Brain pericyte (primary cell): Measurements from ENCODE around the gene ZBTB8A.
A peak's percentile ranks its signal among the peaks of the same experiment; 100 is the strongest.
"Not testable (repeated sequence)": the region's sequence is repeated elsewhere in the genome, so short reads cannot be mapped to it uniquely, and the experiment has no call there.

Experiments
- DNase-seq: peaks from one replicate; pipeline ENCODE4 v3.0.0-alpha.2; 2012; ENCODE audit warnings: low read depth, low spot score

The ZBTB8A gene

GRCh38 chr1:32538887-32539583 lies at the start of gene ZBTB8A:
ZBTB8A (plus strand) TSS chr1:32539427; CDS start chr1:32592932, 53,505 bp downstream.
- peak; percentile 18 for DNase-seq

- no peak for DNase-seq
Measured at GRCh38 chr1:32489774-32490454, 49.3 kb upstream of the ZBTB8A start.

GRCh38 chr1:32491386-32491785 lies 47.8 kb upstream of the ZBTB8A start:
- no peak for DNase-seq

GRCh38 chr1:32494196-32494595 lies 45.0 kb upstream of the ZBTB8A start:
- no peak for DNase-seq

GRCh38 chr1:32494711-32495337 lies 44.4 kb upstream of the ZBTB8A start:
- DNase-seq: no peak

GRCh38 chr1:32496127-32496526 lies 43.1 kb upstream of the ZBTB8A start:
- no peak for DNase-seq

- no peak for DNase-seq
Measured at GRCh38 chr1:32498751-32499150, 40.5 kb upstream of the ZBTB8A start.

- DNase-seq: no peak
Measured at GRCh38 chr1:32500387-32501209, 38.6 kb upstream of the ZBTB8A start.

GRCh38 chr1:32501865-32502264 lies 37.4 kb upstream of the ZBTB8A start:
- no peak for DNase-seq

GRCh38 chr1:32503153-32503552 lies 36.1 kb upstream of the ZBTB8A start:
- DNase-seq: no peak

- no peak for DNase-seq
Measured at GRCh38 chr1:32507021-32507420, 32.2 kb upstream of the ZBTB8A start.

- no peak for DNase-seq
Measured at GRCh38 chr1:32508761-32509160, 30.5 kb upstream of the ZBTB8A start.

GRCh38 chr1:32509939-32510338 lies 29.3 kb upstream of the ZBTB8A start:
- DNase-seq: no peak

GRCh38 chr1:32516402-32516801 lies 22.8 kb upstream of the ZBTB8A start:
- no peak for DNase-seq

GRCh38 chr1:32518976-32519375 lies 20.3 kb upstream of the ZBTB8A start:
- no peak for DNase-seq

GRCh38 chr1:32521165-32521564 lies 18.1 kb upstream of the ZBTB8A start:
- no peak for DNase-seq

- DNase-seq: no peak
Measured at GRCh38 chr1:32525053-32525452, 14.2 kb upstream of the ZBTB8A start.

- DNase-seq: no peak
Measured at GRCh38 chr1:32525661-32526444, 13.4 kb upstream of the ZBTB8A start.

GRCh38 chr1:32528550-32528949 lies 10.7 kb upstream of the ZBTB8A start:
- not testable (repeated sequence) for DNase-seq

- DNase-seq: no peak
Measured at GRCh38 chr1:32533792-32534327, 5.4 kb upstream of the ZBTB8A start.

GRCh38 chr1:32536117-32536516 lies 3.1 kb upstream of the ZBTB8A start:
- DNase-seq: no peak
